Right lobe of liver (tissue), 4 donors: ENCODE measurements around the gene FLNB.

Experiments used
- POLR2A ChIP-seq: fragments of 450-650 bp; IDR thresholded peaks from one replicate; pipeline ENCODE4 v1.6.1; 2017; ENCODE audit warnings: antibody characterized with exemption, mild to moderate bottlenecking
- TF ChIP-seq, protein P1 (sequence below), 4 donors: fragments of 200-600 bp in 3 of 4; fragments of 450-650 bp in 1 of 4; IDR thresholded peaks; one replicate each; pipeline versions ENCODE4 v1.5.1 to v1.8.0; 2016 to 2022; ENCODE audit warnings: antibody characterized with exemption in 4 of 4, mild to moderate bottlenecking in 2 of 4
- donor health status: DM: no; HTN: no; CAD: no.
- donor health status: DM: no; HTN: no; CAD: no.
- donor health status: DM: no; HTN: yes; CAD: no.

DNA sequence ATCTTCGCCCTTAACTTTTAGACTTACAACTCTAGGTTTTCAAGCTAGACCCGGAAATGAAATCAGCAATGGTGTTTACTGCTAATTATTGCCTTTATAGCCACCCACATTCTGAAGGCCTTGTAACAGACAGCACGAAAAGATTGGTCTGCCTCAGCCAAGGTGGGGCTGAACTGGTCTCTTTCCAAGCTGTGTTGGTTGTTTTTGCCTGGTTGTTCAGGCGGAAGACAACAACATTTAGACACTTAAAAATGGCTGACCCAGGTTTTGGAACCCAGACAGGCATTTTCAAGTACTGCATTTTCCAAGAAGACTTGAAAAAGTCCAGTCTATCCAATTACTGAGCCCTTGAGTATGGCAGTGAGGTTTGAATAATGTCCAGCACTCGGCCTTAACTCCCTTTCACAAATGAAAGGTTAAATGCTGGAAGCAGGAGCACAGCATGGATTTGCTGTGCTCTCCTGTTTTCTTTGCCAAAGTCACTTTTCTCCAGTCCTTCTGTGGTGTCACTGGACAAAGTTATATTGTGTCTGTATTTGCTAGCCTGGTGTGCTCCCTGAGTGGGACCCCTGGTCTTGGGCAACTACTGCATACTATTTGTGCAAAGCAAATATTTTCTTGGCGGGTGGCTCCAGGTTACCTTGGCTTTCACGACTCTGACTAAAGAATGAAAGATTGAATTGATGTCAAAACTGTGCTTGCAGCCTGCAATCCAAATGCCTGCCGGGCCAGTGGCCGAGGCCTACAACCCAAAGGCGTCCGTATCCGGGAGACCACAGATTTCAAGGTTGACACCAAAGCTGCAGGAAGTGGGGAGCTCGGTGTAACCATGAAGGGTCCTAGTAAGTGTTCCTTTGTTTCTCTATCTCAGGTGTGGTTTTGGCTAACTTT, 93.5 kb downstream of the FLNB start:
- TF ChIP-seq, protein P1, sequence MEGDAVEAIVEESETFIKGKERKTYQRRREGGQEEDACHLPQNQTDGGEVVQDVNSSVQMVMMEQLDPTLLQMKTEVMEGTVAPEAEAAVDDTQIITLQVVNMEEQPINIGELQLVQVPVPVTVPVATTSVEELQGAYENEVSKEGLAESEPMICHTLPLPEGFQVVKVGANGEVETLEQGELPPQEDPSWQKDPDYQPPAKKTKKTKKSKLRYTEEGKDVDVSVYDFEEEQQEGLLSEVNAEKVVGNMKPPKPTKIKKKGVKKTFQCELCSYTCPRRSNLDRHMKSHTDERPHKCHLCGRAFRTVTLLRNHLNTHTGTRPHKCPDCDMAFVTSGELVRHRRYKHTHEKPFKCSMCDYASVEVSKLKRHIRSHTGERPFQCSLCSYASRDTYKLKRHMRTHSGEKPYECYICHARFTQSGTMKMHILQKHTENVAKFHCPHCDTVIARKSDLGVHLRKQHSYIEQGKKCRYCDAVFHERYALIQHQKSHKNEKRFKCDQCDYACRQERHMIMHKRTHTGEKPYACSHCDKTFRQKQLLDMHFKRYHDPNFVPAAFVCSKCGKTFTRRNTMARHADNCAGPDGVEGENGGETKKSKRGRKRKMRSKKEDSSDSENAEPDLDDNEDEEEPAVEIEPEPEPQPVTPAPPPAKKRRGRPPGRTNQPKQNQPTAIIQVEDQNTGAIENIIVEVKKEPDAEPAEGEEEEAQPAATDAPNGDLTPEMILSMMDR (IDR thresholded peaks at IDR 0.05), result no peak
- TF ChIP-seq POLR2A, result no peak
